ENCODE measurements around the gene CCL17. TPM values are rescaled to one million over a fixed set of nuclear protein-coding genes. Genes with fewer than 3 reads are reported as not detected.

The CCL17 gene
- total RNA-seq, 1 donor from 2014 or later: 7.0 TPM

DNA sequence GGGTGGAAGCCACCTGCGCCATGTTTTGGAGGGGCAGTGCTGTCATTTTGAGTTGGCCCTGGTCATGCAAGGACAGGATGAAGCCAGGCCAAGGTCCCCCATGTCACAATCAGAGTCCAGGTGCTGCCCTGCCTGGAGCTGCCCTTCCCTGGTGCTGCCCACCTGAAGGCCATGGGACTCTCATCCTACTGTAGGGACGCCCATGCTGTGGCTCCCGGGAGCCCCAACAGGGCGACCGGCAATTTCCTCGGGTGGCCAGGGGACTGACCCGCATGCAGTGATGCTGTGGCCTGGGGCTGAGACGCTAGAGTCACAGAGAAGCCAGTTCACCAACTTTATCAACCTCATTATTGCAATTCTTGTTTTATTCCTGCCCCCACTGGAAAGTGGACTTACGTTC is 8.0 kb downstream of the CCL17 start:
- Mint-ChIP-seq H3K9me3 (no peaks in the 10 kb centered on the region), H3K4me3 (no peak overlapping the region), H3K4me1 (peaks cover 64% of the 10 kb centered on the region), H3K27ac (peak overlapping the region; percentile 81), H3K27me3 (no peaks in the 10 kb centered on the region), H3K36me3 (ENCODE audit: low read depth) (no peaks in the 10 kb centered on the region)
- ATAC-seq (ENCODE audit: low read depth) (no peak), DNase-seq (no peak)
- TF ChIP-seq CTCF (IDR thresholded peaks at IDR 0.05): no peak
- CTCF ChIA-PET: interaction anchor here (0.5 to 1.7 kb wide), 4 partner anchors 24 to 111 kb away, joined by 3 to 15 read pairs (median 4); no protein-coding TSS in a partner anchor
- POLR2A ChIA-PET: interaction anchor here (1.1 to 3.7 kb wide), 8 partner anchors 12 to 113 kb away, joined by 8 to 22 read pairs (median 16); no protein-coding TSS in a partner anchor
- intact Hi-C loops (cut with micrococcal nuclease): loop anchor here (10.0 kb wide), 2 partner anchors 322 to 448 kb away; partner anchors contain the start of genes CETP and KATNB1

- POLR2A ChIA-PET: interaction anchor here (0.8 to 3.7 kb wide), 16 partner anchors 13 to 227 kb away, joined by 3 to 22 read pairs (median 8); partner anchors contain the start of genes CIAPIN1, COQ9, POLR2C and PSME3IP1
- DNase-seq (peak; percentile 52), ATAC-seq (ENCODE audit: low read depth) (peak; percentile 89)
- peaks cover 68% of the 10 kb centered on the region for H3K4me1 Mint-ChIP-seq
- no peaks in the 10 kb centered on the region for H3K27me3 Mint-ChIP-seq
- peak overlapping the region; percentile 69 for H3K4me3 Mint-ChIP-seq
- no peaks in the 10 kb centered on the region for H3K36me3 Mint-ChIP-seq (ENCODE audit: low read depth)
- H3K27ac Mint-ChIP-seq: peak overlapping the region; percentile 81
- CTCF ChIA-PET: interaction anchor here (0.6 to 1.7 kb wide), 7 partner anchors 25 to 235 kb away, joined by 3 to 15 read pairs (median 3); partner anchors contain the start of gene ARL2BP
- intact Hi-C loops (cut with micrococcal nuclease): loop anchor here (1.0 to 10.0 kb wide), 10 partner anchors 13 to 449 kb away; partner anchors contain the start of genes CCL22, CETP and KATNB1
- no peaks in the 10 kb centered on the region for H3K9me3 Mint-ChIP-seq
- TF ChIP-seq CTCF (IDR thresholded peaks at IDR 0.05): no peak
These were observed 8.7 kb downstream of the CCL17 start for GRCh38 chr16:57413301-57413730.

- H3K36me3 Mint-ChIP-seq (ENCODE audit: low read depth): no peaks in the 10 kb centered on the region
- peaks cover 71% of the 10 kb centered on the region for H3K4me1 Mint-ChIP-seq
- DNase-seq (no peak), ATAC-seq (ENCODE audit: low read depth) (peak; percentile 28)
- ChIA-PET CTCF (interaction anchor here (0.6 to 1.7 kb wide), 6 partner anchors 26 to 234 kb away, joined by 3 to 15 read pairs (median 3); partner anchors contain the start of gene ARL2BP), POLR2A (interaction anchor here (0.8 to 3.7 kb wide), 16 partner anchors 13 to 228 kb away, joined by 3 to 22 read pairs (median 8); partner anchors contain the start of genes CIAPIN1, COQ9, POLR2C and PSME3IP1)
- TF ChIP-seq CTCF (IDR thresholded peaks at IDR 0.05): no peak
- H3K9me3 Mint-ChIP-seq: no peaks in the 10 kb centered on the region
- no peaks in the 10 kb centered on the region for H3K27me3 Mint-ChIP-seq
- peak overlapping the region; percentile 69 for H3K4me3 Mint-ChIP-seq
- peak overlapping the region; percentile 81 for H3K27ac Mint-ChIP-seq
- intact Hi-C loops (cut with micrococcal nuclease): loop anchor here (1.0 to 10.0 kb wide), 10 partner anchors 13 to 449 kb away; partner anchors contain the start of genes CCL22, CETP and KATNB1
These were observed 9.2 kb downstream of the CCL17 start for GRCh38 chr16:57413733-57414132.

DNA sequence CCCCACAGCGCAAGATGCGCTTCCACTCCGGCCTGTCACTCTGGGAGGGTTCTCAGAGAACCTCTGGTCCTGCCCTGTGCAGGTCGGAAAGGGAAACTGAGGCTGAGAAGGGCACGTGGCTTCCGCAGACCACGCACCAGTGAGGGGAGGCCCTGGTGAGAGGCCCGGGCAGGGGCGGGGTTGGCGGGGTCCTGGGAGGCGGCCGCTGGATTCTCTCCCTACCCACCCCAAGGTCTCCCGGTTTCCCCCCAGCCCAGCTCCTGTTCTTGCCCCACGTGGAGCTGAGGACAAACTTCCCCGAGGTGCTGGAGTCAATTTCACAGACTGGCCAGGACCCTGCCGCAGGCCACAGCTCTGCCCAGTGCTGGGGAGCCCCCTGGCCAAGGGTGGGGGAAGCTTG is 11.5 kb downstream of the CCL17 start:
- ATAC-seq (ENCODE audit: low read depth) (no peak), DNase-seq (no peak)
- intact Hi-C loops (cut with micrococcal nuclease): loop anchor here (2.0 to 10.0 kb wide), 3 partner anchors 319 to 451 kb away; partner anchors contain the start of genes CETP and KATNB1
- no peaks in the 10 kb centered on the region for H3K9me3 Mint-ChIP-seq
- peak overlapping the region; percentile 50 for H3K27ac Mint-ChIP-seq
- no peaks in the 10 kb centered on the region for H3K27me3 Mint-ChIP-seq
- POLR2A ChIA-PET: interaction anchor here (0.6 to 3.6 kb wide), 8 partner anchors 28 to 350 kb away, joined by 3 to 63 read pairs (median 6); no protein-coding TSS in a partner anchor
- H3K4me1 Mint-ChIP-seq: peaks cover 67% of the 10 kb centered on the region
- no peak for TF ChIP-seq CTCF (IDR thresholded peaks at IDR 0.05)
- H3K36me3 Mint-ChIP-seq (ENCODE audit: low read depth): no peaks in the 10 kb centered on the region
- peak overlapping the region; percentile 15 for H3K4me3 Mint-ChIP-seq
- CTCF ChIA-PET: interaction anchor here (0.7 to 5.6 kb wide), 17 partner anchors 16 to 623 kb away, joined by 3 to 215 read pairs (median 4); no protein-coding TSS in a partner anchor

- intact Hi-C loops (cut with micrococcal nuclease): loop anchor here (1.0 to 10.0 kb wide), 8 partner anchors 100 to 586 kb away; partner anchors contain the start of genes ARL2BP, CETP, KATNB1 and PSME3IP1
- H3K27me3 Mint-ChIP-seq: no peaks in the 10 kb centered on the region
- no peaks in the 10 kb centered on the region for H3K9me3 Mint-ChIP-seq
- CTCF ChIA-PET: interaction anchor here (0.9 to 5.6 kb wide), 6 partner anchors 22 to 582 kb away, joined by 3 to 215 read pairs (median 6); partner anchors contain the start of gene USB1
- no peak overlapping the region for H3K4me3 Mint-ChIP-seq
- H3K36me3 Mint-ChIP-seq (ENCODE audit: low read depth): no peaks in the 10 kb centered on the region
- H3K4me1 Mint-ChIP-seq: peaks cover 34% of the 10 kb centered on the region
- DNase-seq: no peak
- POLR2A ChIA-PET: interaction anchor here (3.2 kb wide), 1 partner anchor 101 kb away, joined by 16 read pairs; no protein-coding TSS in a partner anchor
- H3K27ac Mint-ChIP-seq: peak overlapping the region; percentile 76
- no peak for ATAC-seq (ENCODE audit: low read depth)
- no peak for TF ChIP-seq CTCF (IDR thresholded peaks at IDR 0.05)
These were observed 14.9 kb downstream of the CCL17 start for GRCh38 chr16:57419506-57419905.

Data from activated B cell treated with CpG ODN at 0.5 μM for 24 hours (primary cell).